ENCODE measurements around the gene ZNF714.
"Not testable (repeated sequence)": the region's sequence is repeated elsewhere in the genome, so short reads cannot be mapped to it uniquely, and the experiment has no call there.

ZNF714 gene

GRCh38 chr19:21133633-21134032, 51.6 kb downstream of the ZNF714 start:
- DNase-seq, result no peak

GRCh38 chr19:21134934-21135366, 52.9 kb downstream of the ZNF714 start:
- DNase-seq, result no peak

GRCh38 chr19:21135433-21135832, 53.4 kb downstream of the ZNF714 start:
- DNase-seq, result no peak

- no peak for DNase-seq
These were observed 56.1 kb downstream of the ZNF714 start for GRCh38 chr19:21138130-21138529.

- not testable (repeated sequence) for DNase-seq
These were observed 59.0 kb downstream of the ZNF714 start for GRCh38 chr19:21141006-21141405.

- DNase-seq, result peak; percentile 95
These were observed 59.9 kb downstream of the ZNF714 start, which contains the start of gene ZNF431 for GRCh38 chr19:21141787-21142464. Gene ZNF431 (plus strand): TSS chr19:21142040. CDS start chr19:21142184, 144 bp downstream.

- DNase-seq, result no peak
These were observed 61.4 kb downstream of the ZNF714 start for GRCh38 chr19:21143428-21143827.

GRCh38 chr19:21143854-21144253, 61.9 kb downstream of the ZNF714 start:
- peak; percentile 23 for DNase-seq

GRCh38 chr19:21147540-21147939, 65.5 kb downstream of the ZNF714 start:
- no peak for DNase-seq

- no peak for DNase-seq
These were observed 66.7 kb downstream of the ZNF714 start for GRCh38 chr19:21148681-21149080.

- no peak for DNase-seq
These were observed 67.9 kb downstream of the ZNF714 start for GRCh38 chr19:21149877-21150276.

GRCh38 chr19:21151460-21151859, 69.5 kb downstream of the ZNF714 start:
- no peak for DNase-seq

- DNase-seq, result no peak
These were observed 76.6 kb downstream of the ZNF714 start for GRCh38 chr19:21158523-21159135.

GRCh38 chr19:21164541-21164940, 82.5 kb downstream of the ZNF714 start:
- DNase-seq, result no peak

- no peak for DNase-seq
These were observed 84.4 kb downstream of the ZNF714 start for GRCh38 chr19:21166436-21166835.
